Astrocyte (in vitro differentiated cells and primary cell): ENCODE measurements around the gene MZB1.

Source experiments
- EZH2 ChIP-seq: IDR thresholded peaks from 2 replicates; pipeline ENCODE4 v1.6.1; 2012; ENCODE audit warnings: mild to moderate bottlenecking, low read length, inconsistent platforms; ENCODE audit not compliant: insufficient read depth
- TF ChIP-seq, protein P1 (sequence below): IDR thresholded peaks from 2 replicates; pipeline ENCODE4 v1.5.1; 2011; ENCODE audit warnings: low read depth, mild to moderate bottlenecking, inconsistent platforms, low read length, moderate library complexity; ENCODE audit not compliant: insufficient read depth

- TF ChIP-seq, protein P1, sequence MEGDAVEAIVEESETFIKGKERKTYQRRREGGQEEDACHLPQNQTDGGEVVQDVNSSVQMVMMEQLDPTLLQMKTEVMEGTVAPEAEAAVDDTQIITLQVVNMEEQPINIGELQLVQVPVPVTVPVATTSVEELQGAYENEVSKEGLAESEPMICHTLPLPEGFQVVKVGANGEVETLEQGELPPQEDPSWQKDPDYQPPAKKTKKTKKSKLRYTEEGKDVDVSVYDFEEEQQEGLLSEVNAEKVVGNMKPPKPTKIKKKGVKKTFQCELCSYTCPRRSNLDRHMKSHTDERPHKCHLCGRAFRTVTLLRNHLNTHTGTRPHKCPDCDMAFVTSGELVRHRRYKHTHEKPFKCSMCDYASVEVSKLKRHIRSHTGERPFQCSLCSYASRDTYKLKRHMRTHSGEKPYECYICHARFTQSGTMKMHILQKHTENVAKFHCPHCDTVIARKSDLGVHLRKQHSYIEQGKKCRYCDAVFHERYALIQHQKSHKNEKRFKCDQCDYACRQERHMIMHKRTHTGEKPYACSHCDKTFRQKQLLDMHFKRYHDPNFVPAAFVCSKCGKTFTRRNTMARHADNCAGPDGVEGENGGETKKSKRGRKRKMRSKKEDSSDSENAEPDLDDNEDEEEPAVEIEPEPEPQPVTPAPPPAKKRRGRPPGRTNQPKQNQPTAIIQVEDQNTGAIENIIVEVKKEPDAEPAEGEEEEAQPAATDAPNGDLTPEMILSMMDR = no peak
- no peak for TF ChIP-seq EZH2
Observed at GRCh38 chr5:139369181-139369580, 20.5 kb downstream of the MZB1 start.
